Liver (tissue), 9 donors: ENCODE measurements around the gene AGPAT3. TPM values are rescaled to one million over a fixed set of nuclear protein-coding genes. Genes with fewer than 3 reads are reported as not detected.

Experiments used
- DNase-seq: peaks from one replicate; pipeline ENCODE4 v3.0.0-alpha.2; 2017; ENCODE audit warnings: low spot score
- H3K27ac ChIP-seq, 2 donors: one replicate each; pipeline ENCODE4 v1.7.0; 2013; ENCODE audit warnings: inconsistent platforms in 2 of 2, low read length in 2 of 2, control low read depth in 1 of 2, low read depth in 1 of 2, mild to moderate bottlenecking in 1 of 2
- H3K27me3 ChIP-seq, 4 donors: one replicate each; pipeline versions ENCODE4 v1.6.1 to v1.7.0; 2013; ENCODE audit warnings: low read length in 3 of 4, inconsistent platforms in 1 of 4, mild to moderate bottlenecking in 1 of 4, moderate library complexity in 1 of 4; ENCODE audit not compliant: control insufficient read depth in 4 of 4, insufficient read depth in 4 of 4
- H3K36me3 ChIP-seq, 4 donors: one replicate each; pipeline versions ENCODE4 v1.6.1 to v1.7.0; 2013; ENCODE audit warnings: low read length in 3 of 4, mild to moderate bottlenecking in 3 of 4, low read depth in 1 of 4, moderate library complexity in 1 of 4; ENCODE audit not compliant: control insufficient read depth in 4 of 4, insufficient read depth in 3 of 4
- H3K4me1 ChIP-seq, 4 donors: one replicate each; pipeline versions ENCODE4 v1.6.1 to v1.7.0; 2013; ENCODE audit warnings: low read length in 3 of 4, mild to moderate bottlenecking in 3 of 4, moderate library complexity in 1 of 4; ENCODE audit not compliant: control insufficient read depth in 4 of 4, insufficient read depth in 4 of 4
- H3K4me3 ChIP-seq, 3 donors: one replicate each; pipeline versions ENCODE4 v1.6.1 to v1.7.0; 2013; ENCODE audit warnings: low read length in 3 of 3, control low read depth in 1 of 3, low read depth in 1 of 3, mild to moderate bottlenecking in 1 of 3
- H3K9ac ChIP-seq, 2 donors: one replicate each; pipeline ENCODE4 v1.7.0; 2013; ENCODE audit warnings: low read length in 2 of 2, mild to moderate bottlenecking in 2 of 2, moderate library complexity in 2 of 2, control low read depth in 1 of 2, low read depth in 1 of 2
- H3K9me3 ChIP-seq, 4 donors: one replicate each; pipeline versions ENCODE4 v1.6.1 to v1.7.0; 2013; ENCODE audit warnings: low read length in 3 of 4; ENCODE audit not compliant: control insufficient read depth in 4 of 4
- ATF3 ChIP-seq: IDR thresholded peaks from 2 replicates; pipeline ENCODE4 v1.6.1; 2016; ENCODE audit warnings: antibody characterized with exemption
- CTCF ChIP-seq: fragments of 150-350 bp; IDR thresholded peaks from 2 replicates; pipeline ENCODE4 v1.5.1; 2017; ENCODE audit warnings: improper control_type of control experiment, low read depth, low read length; ENCODE audit not compliant: missing input control
- EGR1 ChIP-seq, 2 donors: IDR thresholded peaks; 2 replicates each; pipeline ENCODE4 v1.6.1; 2016 to 2018; ENCODE audit warnings: antibody characterized with exemption in 2 of 2, low read depth in 2 of 2
- FOXA1 ChIP-seq: IDR thresholded peaks from 2 replicates; pipeline ENCODE4 v1.6.1; 2016; ENCODE audit warnings: antibody characterized with exemption
- FOXA2 ChIP-seq: IDR thresholded peaks from 2 replicates; pipeline ENCODE4 v1.6.1; 2016; ENCODE audit warnings: antibody characterized with exemption
- GABPA ChIP-seq, 2 donors: IDR thresholded peaks in 1 of 2; conservative IDR thresholded peaks in 1 of 2; 2 replicates each; pipeline ENCODE4 v1.6.1; 2016; ENCODE audit warnings: antibody characterized with exemption in 2 of 2, mild to moderate bottlenecking in 1 of 2, moderate library complexity in 1 of 2
- HNF4A ChIP-seq, 2 donors: conservative IDR thresholded peaks; 2 replicates each; pipeline ENCODE4 v1.6.1; 2016; ENCODE audit warnings: antibody characterized with exemption in 2 of 2, mild to moderate bottlenecking in 2 of 2
- HNF4G ChIP-seq: IDR thresholded peaks from 2 replicates; pipeline ENCODE4 v1.6.1; 2016; ENCODE audit warnings: antibody characterized with exemption
- JUND ChIP-seq, 2 donors: IDR thresholded peaks; 2 replicates each; pipeline ENCODE4 v1.6.1; 2016; ENCODE audit warnings: antibody characterized with exemption in 2 of 2
- MAX ChIP-seq: IDR thresholded peaks from 2 replicates; pipeline ENCODE4 v1.6.1; 2016; ENCODE audit warnings: antibody characterized with exemption
- NR2F2 ChIP-seq: IDR thresholded peaks from 2 replicates; pipeline ENCODE4 v1.6.1; 2016; ENCODE audit warnings: antibody characterized with exemption
- RAD21 ChIP-seq, 2 donors: IDR thresholded peaks; 2 replicates each; pipeline ENCODE4 v1.6.1; 2016; ENCODE audit warnings: antibody characterized with exemption in 2 of 2, mild to moderate bottlenecking in 2 of 2
- RXRA ChIP-seq, 2 donors: IDR thresholded peaks; 2 replicates each; pipeline ENCODE4 v1.6.1; 2017 to 2018; ENCODE audit warnings: antibody characterized with exemption in 2 of 2, mild to moderate bottlenecking in 1 of 2
- SP1 ChIP-seq: IDR thresholded peaks from 2 replicates; pipeline ENCODE4 v1.6.1; 2018; ENCODE audit warnings: antibody characterized with exemption, mild to moderate bottlenecking
- TAF1 ChIP-seq: conservative IDR thresholded peaks from 2 replicates; pipeline ENCODE4 v1.6.1; 2016; ENCODE audit warnings: antibody characterized with exemption, mild to moderate bottlenecking
- YY1 ChIP-seq: IDR thresholded peaks from 2 replicates; pipeline ENCODE4 v1.6.1; 2016; ENCODE audit warnings: antibody characterized with exemption, mild to moderate bottlenecking
- WGBS: extraction: QIAGEN DNeasy Blood & Tissue Kit; methylation state at CpG from one replicate; pipeline ENCODE4 v1.1.7; 2013; 5-methylcytosine and 5-hydroxymethylcytosine counted together
- polyA plus RNA-seq, 2 donors: library from polyadenylated mRNA; stranded (reverse) in 1 of 2; unstranded in 1 of 2; fragments of 200-250 nt in 1 of 2; fragments of >200 nt in 1 of 2; fragmentation: Nextera tagmentation in 1 of 2; extraction: Ambion mirVana in 1 of 2; gene quantifications; one replicate each; pipeline versions ENCODE4 v1.2.1 to v1.2.3, GENCODE V29; 2013 to 2015
- total RNA-seq, 2 donors: library from RNA; depleted of rRNA; stranded (reverse); fragments of >200 nt; gene quantifications; one replicate each; pipeline ENCODE4 v1.2.3, GENCODE V29; 2014
- TF ChIP-seq, protein P1 (sequence below): IDR thresholded peaks from 2 replicates; pipeline ENCODE4 v1.6.1; 2016; ENCODE audit warnings: antibody characterized with exemption, mild to moderate bottlenecking
- donor health status: healthy.
- donor health status: healthy.
- donor health status: healthy.
- donor health status: healthy.
- donor health status: healthy.

The AGPAT3 gene
- total and polyA plus RNA-seq, 4 donors = 32.3 to 148 (median 59.8) TPM

GRCh38 chr21:43950481-43950880 is 85.5 kb downstream of the AGPAT3 start:
- no peak overlapping the region for H3K4me3 ChIP-seq
- H3K36me3 ChIP-seq = peaks cover 0 to 4% (median 0%) of the 10 kb centered on the region in 4 donors
- no peak overlapping the region for H3K9ac ChIP-seq
- H3K9me3 ChIP-seq = peaks cover 0 to 4% (median under 1%) of the 10 kb centered on the region in 4 donors
- TF ChIP-seq FOXA2 = no peak
- TF ChIP-seq, protein P1, sequence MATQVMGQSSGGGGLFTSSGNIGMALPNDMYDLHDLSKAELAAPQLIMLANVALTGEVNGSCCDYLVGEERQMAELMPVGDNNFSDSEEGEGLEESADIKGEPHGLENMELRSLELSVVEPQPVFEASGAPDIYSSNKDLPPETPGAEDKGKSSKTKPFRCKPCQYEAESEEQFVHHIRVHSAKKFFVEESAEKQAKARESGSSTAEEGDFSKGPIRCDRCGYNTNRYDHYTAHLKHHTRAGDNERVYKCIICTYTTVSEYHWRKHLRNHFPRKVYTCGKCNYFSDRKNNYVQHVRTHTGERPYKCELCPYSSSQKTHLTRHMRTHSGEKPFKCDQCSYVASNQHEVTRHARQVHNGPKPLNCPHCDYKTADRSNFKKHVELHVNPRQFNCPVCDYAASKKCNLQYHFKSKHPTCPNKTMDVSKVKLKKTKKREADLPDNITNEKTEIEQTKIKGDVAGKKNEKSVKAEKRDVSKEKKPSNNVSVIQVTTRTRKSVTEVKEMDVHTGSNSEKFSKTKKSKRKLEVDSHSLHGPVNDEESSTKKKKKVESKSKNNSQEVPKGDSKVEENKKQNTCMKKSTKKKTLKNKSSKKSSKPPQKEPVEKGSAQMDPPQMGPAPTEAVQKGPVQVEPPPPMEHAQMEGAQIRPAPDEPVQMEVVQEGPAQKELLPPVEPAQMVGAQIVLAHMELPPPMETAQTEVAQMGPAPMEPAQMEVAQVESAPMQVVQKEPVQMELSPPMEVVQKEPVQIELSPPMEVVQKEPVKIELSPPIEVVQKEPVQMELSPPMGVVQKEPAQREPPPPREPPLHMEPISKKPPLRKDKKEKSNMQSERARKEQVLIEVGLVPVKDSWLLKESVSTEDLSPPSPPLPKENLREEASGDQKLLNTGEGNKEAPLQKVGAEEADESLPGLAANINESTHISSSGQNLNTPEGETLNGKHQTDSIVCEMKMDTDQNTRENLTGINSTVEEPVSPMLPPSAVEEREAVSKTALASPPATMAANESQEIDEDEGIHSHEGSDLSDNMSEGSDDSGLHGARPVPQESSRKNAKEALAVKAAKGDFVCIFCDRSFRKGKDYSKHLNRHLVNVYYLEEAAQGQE = no peak
- no peak for TF ChIP-seq GABPA (IDR thresholded peaks at IDR 0.05 in 1 of 2, conservative IDR thresholded peaks at IDR 0.05 in 1 of 2)
- TF ChIP-seq JUND (IDR thresholded peaks at IDR 0.05) = no peak
- TF ChIP-seq RAD21 (IDR thresholded peaks at IDR 0.05) = no peak
- TF ChIP-seq YY1 = no peak
- no peak for TF ChIP-seq NR2F2
- no peak for TF ChIP-seq MAX
- no peak for TF ChIP-seq TAF1
- TF ChIP-seq EGR1 (IDR thresholded peaks at IDR 0.05; ENCODE audit: low read depth in 2 of 2) = no peak
- no peak for TF ChIP-seq FOXA1
- no peak for TF ChIP-seq SP1
- TF ChIP-seq ATF3 = no peak
- no peak overlapping the region for H3K27ac ChIP-seq
- H3K4me1 ChIP-seq = peaks cover 0 to 2% (median 0%) of the 10 kb centered on the region in 4 donors
- WGBS = 97% methylated on average over 19 of the region's 19 CpGs
- DNase-seq = no peak
- H3K27me3 ChIP-seq = no peaks in the 10 kb centered on the region

- no peak for DNase-seq
- 89% methylated on average over 13 of the region's 13 CpGs for WGBS
- H3K4me1 ChIP-seq = peaks cover 0 to 2% (median under 1%) of the 10 kb centered on the region in 4 donors
These were observed 85.9 kb downstream of the AGPAT3 start for GRCh38 chr21:43950936-43951335.

More at GRCh38 chr21:43950936-43951335, 85.9 kb downstream of the AGPAT3 start:
- Histone ChIP-seq H3K9me3 (peaks cover 0 to 4% (median under 1%) of the 10 kb centered on the region in 4 donors), H3K36me3 (peaks cover 0 to 4% (median 0%) of the 10 kb centered on the region in 4 donors), H3K9ac (no peak overlapping the region), H3K27me3 (no peaks in the 10 kb centered on the region), H3K4me3 (no peak overlapping the region), H3K27ac (no peak overlapping the region)
- TF ChIP-seq HNF4G (no peak), RAD21 (IDR thresholded peaks at IDR 0.05) (no peak), HNF4A (conservative IDR thresholded peaks at IDR 0.05) (no peak), YY1 (no peak), EGR1 (IDR thresholded peaks at IDR 0.05; ENCODE audit: low read depth in 2 of 2) (no peak), NR2F2 (no peak), GABPA (IDR thresholded peaks at IDR 0.05 in 1 of 2, conservative IDR thresholded peaks at IDR 0.05 in 1 of 2) (no peak), SP1 (no peak), TAF1 (no peak), FOXA2 (no peak), MAX (no peak), RXRA (IDR thresholded peaks at IDR 0.05) (no peak), CTCF (no peak)
- TF ChIP-seq, protein P1 = no peak
